ENCODE measurements around the gene GLS2.

GRCh38 chr12:56479625-56480024 lies 8.3 kb downstream of the GLS2 start:
- TF ChIP-seq, protein P1, sequence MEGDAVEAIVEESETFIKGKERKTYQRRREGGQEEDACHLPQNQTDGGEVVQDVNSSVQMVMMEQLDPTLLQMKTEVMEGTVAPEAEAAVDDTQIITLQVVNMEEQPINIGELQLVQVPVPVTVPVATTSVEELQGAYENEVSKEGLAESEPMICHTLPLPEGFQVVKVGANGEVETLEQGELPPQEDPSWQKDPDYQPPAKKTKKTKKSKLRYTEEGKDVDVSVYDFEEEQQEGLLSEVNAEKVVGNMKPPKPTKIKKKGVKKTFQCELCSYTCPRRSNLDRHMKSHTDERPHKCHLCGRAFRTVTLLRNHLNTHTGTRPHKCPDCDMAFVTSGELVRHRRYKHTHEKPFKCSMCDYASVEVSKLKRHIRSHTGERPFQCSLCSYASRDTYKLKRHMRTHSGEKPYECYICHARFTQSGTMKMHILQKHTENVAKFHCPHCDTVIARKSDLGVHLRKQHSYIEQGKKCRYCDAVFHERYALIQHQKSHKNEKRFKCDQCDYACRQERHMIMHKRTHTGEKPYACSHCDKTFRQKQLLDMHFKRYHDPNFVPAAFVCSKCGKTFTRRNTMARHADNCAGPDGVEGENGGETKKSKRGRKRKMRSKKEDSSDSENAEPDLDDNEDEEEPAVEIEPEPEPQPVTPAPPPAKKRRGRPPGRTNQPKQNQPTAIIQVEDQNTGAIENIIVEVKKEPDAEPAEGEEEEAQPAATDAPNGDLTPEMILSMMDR (IDR thresholded peaks at IDR 0.05), result no peak
- no peak for TF ChIP-seq EZH2phosphoT487 (IDR thresholded peaks at IDR 0.05)
- no peak for TF ChIP-seq EZH2 (IDR thresholded peaks at IDR 0.05)

Data from neural progenitor cell (in vitro differentiated cells).